HepG2 (cell line): Measurements from ENCODE around the gene TPD52L2. TPM values are rescaled to one million over a fixed set of nuclear protein-coding genes. Genes with fewer than 3 reads are reported as not detected.
A peak's percentile ranks its signal among the peaks of the same experiment; 100 is the strongest.

Source experiments
- AHR ChIP-seq: IDR thresholded peaks from 2 replicates; pipeline ENCODE4 v1.6.1; 2018; ENCODE audit warnings: missing genetic modification reagents, missing compliant biosample characterization
- CHD4 ChIP-seq: fragments of 200-600 bp; sonication (generic); IDR thresholded peaks from 2 replicates; pipeline ENCODE4 v1.7.0; 2017; ENCODE audit warnings: mild to moderate bottlenecking, low read length, borderline replicate concordance
- GATA4 ChIP-seq: sonication (generic); IDR thresholded peaks from 2 replicates; pipeline ENCODE4 v1.6.1; 2016; ENCODE audit warnings: antibody characterized with exemption, low read depth, borderline replicate concordance
- IRX3 ChIP-seq: sonication (generic); formaldehyde crosslinking; IDR thresholded peaks from 2 replicates; pipeline ENCODE4 v1.8.1; 2023; ENCODE audit warnings: mild to moderate bottlenecking, low read depth, missing genetic modification reagents, borderline replicate concordance
- JDP2 ChIP-seq: sonication (generic); formaldehyde crosslinking; IDR thresholded peaks from 2 replicates; pipeline ENCODE4 v1.8.1; 2022; ENCODE audit warnings: missing genetic modification reagents, borderline replicate concordance
- JUN ChIP-seq: sonication (generic); formaldehyde crosslinking; IDR thresholded peaks from 2 replicates; pipeline ENCODE4 v1.4.0; 2020; ENCODE audit warnings: mild to moderate bottlenecking, missing genetic modification reagents
- NFKB2 ChIP-seq: sonication (generic); formaldehyde crosslinking; IDR thresholded peaks from 2 replicates; pipeline ENCODE4 v1.4.0; 2020; ENCODE audit warnings: missing genetic modification reagents, borderline replicate concordance
- PLRG1 ChIP-seq: fragments of 450-650 bp; conservative IDR thresholded peaks from 2 replicates; pipeline ENCODE4 v1.6.1; 2016
- RBFOX2 ChIP-seq: fragments of 200-400 bp; formaldehyde crosslinking; IDR thresholded peaks from 2 replicates; pipeline ENCODE4 v1.6.1; 2017; ENCODE audit warnings: low read depth, mild to moderate bottlenecking, low read length
- THYN1 ChIP-seq: sonication (generic); formaldehyde crosslinking; IDR thresholded peaks from 2 replicates; pipeline ENCODE4 v1.8.1; 2023; ENCODE audit warnings: low read depth, mild to moderate bottlenecking, moderate library complexity, missing genetic modification reagents, borderline replicate concordance
- YY1 ChIP-seq: IDR thresholded peaks from 2 replicates; pipeline ENCODE4 v1.6.1; 2011; ENCODE audit warnings: low read length, low read depth, moderate library complexity, mild to moderate bottlenecking; ENCODE audit not compliant: insufficient read depth, insufficient replicate concordance
- ZKSCAN5 ChIP-seq: sonication (generic); formaldehyde crosslinking; IDR thresholded peaks from 2 replicates; pipeline ENCODE4 v1.5.1; 2020; ENCODE audit warnings: mild to moderate bottlenecking, missing genetic modification reagents
- ZNF256 ChIP-seq: sonication (generic); formaldehyde crosslinking; conservative IDR thresholded peaks from 2 replicates; pipeline ENCODE4 v1.4.0; 2020; ENCODE audit warnings: missing genetic modification reagents
- ZNF33A ChIP-seq: sonication (generic); formaldehyde crosslinking; IDR thresholded peaks from 2 replicates; pipeline ENCODE4 v1.5.1; 2020; ENCODE audit warnings: missing genetic modification reagents, mild to moderate bottlenecking, moderate library complexity, borderline replicate concordance
- ZNF382 ChIP-seq: sonication (generic); formaldehyde crosslinking; IDR thresholded peaks from 2 replicates; pipeline ENCODE4 v1.5.0; 2020; ENCODE audit warnings: missing genetic modification reagents, mild to moderate bottlenecking, borderline replicate concordance
- ZNF629 ChIP-seq: sonication (generic); formaldehyde crosslinking; conservative IDR thresholded peaks from 2 replicates; pipeline ENCODE4 v1.5.0; 2020; ENCODE audit warnings: missing genetic modification reagents
- ZNF724P ChIP-seq: sonication (generic); formaldehyde crosslinking; IDR thresholded peaks from 2 replicates; pipeline ENCODE4 v1.8.0; 2022; ENCODE audit warnings: missing genetic modification reagents, borderline replicate concordance
- ZNF775 ChIP-seq: sonication (generic); formaldehyde crosslinking; IDR thresholded peaks from 2 replicates; pipeline ENCODE4 v1.4.0; 2020; ENCODE audit warnings: missing genetic modification reagents, mild to moderate bottlenecking, moderate library complexity, borderline replicate concordance
- polyA plus RNA-seq, 8 experiments: library from polyadenylated mRNA; depleted of rRNA in 3 of 8; stranded (reverse) in 7 of 8; unstranded in 1 of 8; fragments of >200 nt; fragmentation: Illumina TruSeq in 4 of 8; extraction: Trizol in 4 of 8; gene quantifications; 2 replicates each; pipeline versions ENCODE4 v1.2.1 to v1.2.3, GENCODE V29; 2011 to 2016; ENCODE audit warnings: low read depth in 4 of 8, missing spikeins in 1 of 8, mixed read lengths in 1 of 8; ENCODE audit not compliant: insufficient read depth in 1 of 8
- total RNA-seq, 5 experiments: library from RNA; depleted of rRNA; stranded (reverse); fragments of >200 nt; fragmentation: Illumina TruSeq; extraction: Trizol; gene quantifications; 2 replicates each; pipeline ENCODE4 v1.2.3, GENCODE V29; 2016; ENCODE audit warnings: low read depth in 1 of 5
- TF ChIP-seq, protein P1 (sequence below), 2 experiments: sonication (generic) in 1 of 2; formaldehyde crosslinking in 1 of 2; IDR thresholded peaks; 2 replicates each; pipeline versions ENCODE4 v1.5.1 to v1.6.1; 2011 to 2020; ENCODE audit warnings: borderline replicate concordance in 1 of 2, low read depth in 1 of 2, low read length in 1 of 2, mild to moderate bottlenecking in 1 of 2, missing genetic modification reagents in 1 of 2, moderate library complexity in 1 of 2
- TF ChIP-seq, protein P2 (sequence below), 2 experiments: sonication (generic) in 1 of 2; formaldehyde crosslinking in 1 of 2; IDR thresholded peaks; 2 replicates each; pipeline versions ENCODE4 v1.6.1 to v1.9.0; 2014 to 2022; ENCODE audit warnings: antibody characterized with exemption in 1 of 2, borderline replicate concordance in 1 of 2, inconsistent platforms in 1 of 2, low read depth in 1 of 2, missing genetic modification reagents in 1 of 2
- TF ChIP-seq, protein P3 (sequence below): IDR thresholded peaks from 2 replicates; pipeline ENCODE4 v1.6.1; 2012; ENCODE audit warnings: inconsistent platforms

The TPD52L2 gene
- total and polyA plus RNA-seq, 2 of the 13 experiments (the other 11 are each of a cell fraction or from before 2014, with no cell fraction given), result 156 to 184 TPM

DNA sequence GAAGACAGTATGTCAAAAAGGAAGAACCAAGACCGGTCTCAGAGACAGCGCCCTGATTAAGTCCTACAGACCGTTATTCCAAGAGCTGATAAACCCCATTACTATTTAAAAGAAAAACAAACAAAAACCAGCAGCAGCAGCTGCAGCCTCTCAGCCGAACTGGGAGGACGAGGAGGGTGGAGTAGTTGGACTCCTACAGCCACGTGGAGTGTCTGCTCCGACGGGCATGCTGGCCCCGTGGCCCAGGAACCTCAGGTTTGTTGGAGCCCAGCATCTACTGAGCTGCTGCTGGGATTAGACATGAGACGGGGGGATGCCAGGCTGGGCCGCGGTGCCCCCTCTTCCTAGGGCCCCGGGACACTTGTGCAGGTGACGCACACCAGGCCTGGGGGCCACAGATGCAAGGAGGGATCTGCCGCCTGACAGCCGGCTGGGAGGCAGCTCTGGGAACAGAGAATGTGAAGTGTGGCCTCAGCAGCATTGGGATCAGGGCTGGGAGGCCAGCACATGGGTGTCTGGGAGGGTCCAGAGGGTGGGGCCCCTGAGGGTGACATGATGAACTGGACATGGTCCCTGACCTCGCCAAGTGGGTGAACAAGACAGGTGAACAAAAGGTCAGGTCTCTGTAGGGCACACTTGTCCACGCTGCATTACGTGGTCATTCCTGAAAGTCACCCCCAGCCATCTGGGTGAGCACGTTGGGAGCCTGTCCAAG lies 31.1 kb upstream of the TPD52L2 start (continued):
- no peak for TF ChIP-seq ZKSCAN5 (CRISPR knock-in tag)
- no peak for TF ChIP-seq CHD4
- no peak for TF ChIP-seq ZNF33A (CRISPR knock-in tag)
- TF ChIP-seq, protein P1, sequence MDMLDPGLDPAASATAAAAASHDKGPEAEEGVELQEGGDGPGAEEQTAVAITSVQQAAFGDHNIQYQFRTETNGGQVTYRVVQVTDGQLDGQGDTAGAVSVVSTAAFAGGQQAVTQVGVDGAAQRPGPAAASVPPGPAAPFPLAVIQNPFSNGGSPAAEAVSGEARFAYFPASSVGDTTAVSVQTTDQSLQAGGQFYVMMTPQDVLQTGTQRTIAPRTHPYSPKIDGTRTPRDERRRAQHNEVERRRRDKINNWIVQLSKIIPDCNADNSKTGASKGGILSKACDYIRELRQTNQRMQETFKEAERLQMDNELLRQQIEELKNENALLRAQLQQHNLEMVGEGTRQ (IDR thresholded peaks at IDR 0.05; ENCODE audit: low read depth, low read length), result no peak
- TF ChIP-seq, protein P1 (CRISPR knock-in tag; IDR thresholded peaks at IDR 0.05; ENCODE audit: borderline replicate concordance), result no peak
- no peak for TF ChIP-seq AHR (CRISPR knock-in tag)
- no peak for TF ChIP-seq RBFOX2
- TF ChIP-seq, protein P2, sequence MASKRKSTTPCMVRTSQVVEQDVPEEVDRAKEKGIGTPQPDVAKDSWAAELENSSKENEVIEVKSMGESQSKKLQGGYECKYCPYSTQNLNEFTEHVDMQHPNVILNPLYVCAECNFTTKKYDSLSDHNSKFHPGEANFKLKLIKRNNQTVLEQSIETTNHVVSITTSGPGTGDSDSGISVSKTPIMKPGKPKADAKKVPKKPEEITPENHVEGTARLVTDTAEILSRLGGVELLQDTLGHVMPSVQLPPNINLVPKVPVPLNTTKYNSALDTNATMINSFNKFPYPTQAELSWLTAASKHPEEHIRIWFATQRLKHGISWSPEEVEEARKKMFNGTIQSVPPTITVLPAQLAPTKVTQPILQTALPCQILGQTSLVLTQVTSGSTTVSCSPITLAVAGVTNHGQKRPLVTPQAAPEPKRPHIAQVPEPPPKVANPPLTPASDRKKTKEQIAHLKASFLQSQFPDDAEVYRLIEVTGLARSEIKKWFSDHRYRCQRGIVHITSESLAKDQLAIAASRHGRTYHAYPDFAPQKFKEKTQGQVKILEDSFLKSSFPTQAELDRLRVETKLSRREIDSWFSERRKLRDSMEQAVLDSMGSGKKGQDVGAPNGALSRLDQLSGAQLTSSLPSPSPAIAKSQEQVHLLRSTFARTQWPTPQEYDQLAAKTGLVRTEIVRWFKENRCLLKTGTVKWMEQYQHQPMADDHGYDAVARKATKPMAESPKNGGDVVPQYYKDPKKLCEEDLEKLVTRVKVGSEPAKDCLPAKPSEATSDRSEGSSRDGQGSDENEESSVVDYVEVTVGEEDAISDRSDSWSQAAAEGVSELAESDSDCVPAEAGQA (IDR thresholded peaks at IDR 0.05; ENCODE audit: low read depth), result no peak
- TF ChIP-seq, protein P2 (CRISPR knock-in tag; IDR thresholded peaks at IDR 0.05; ENCODE audit: borderline replicate concordance), result no peak
- TF ChIP-seq, protein P3, sequence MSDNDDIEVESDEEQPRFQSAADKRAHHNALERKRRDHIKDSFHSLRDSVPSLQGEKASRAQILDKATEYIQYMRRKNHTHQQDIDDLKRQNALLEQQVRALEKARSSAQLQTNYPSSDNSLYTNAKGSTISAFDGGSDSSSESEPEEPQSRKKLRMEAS, result peak; percentile 92
- TF ChIP-seq ZNF724P (CRISPR knock-in tag), result no peak; the same call in 1 of the 2 replicates
- TF ChIP-seq YY1, result no peak
- no peak for TF ChIP-seq THYN1 (CRISPR knock-in tag)
- no peak for TF ChIP-seq ZNF382 (CRISPR knock-in tag)
- 0 out of 2 replicates have a peak, but pooled peaks have one; percentile 6 for TF ChIP-seq NFKB2 (CRISPR knock-in tag)
- TF ChIP-seq JUN (CRISPR knock-in tag), result peak; percentile 43; the same call in 1 of the 2 replicates
- no peak for TF ChIP-seq ZNF629 (CRISPR knock-in tag)
- TF ChIP-seq IRX3 (CRISPR knock-in tag), result no peak
- TF ChIP-seq PLRG1, result no peak
- no peak for TF ChIP-seq ZNF256
- TF ChIP-seq JDP2 (CRISPR knock-in tag), result no peak
- 0 out of 2 replicates have a peak, but pooled peaks have one; percentile 51 for TF ChIP-seq ZNF775 (CRISPR knock-in tag)
- no peak for TF ChIP-seq GATA4
